H9 (cell line): ENCODE results near the gene ZFPM1. TPM values are rescaled to one million over a fixed set of nuclear protein-coding genes. Genes with fewer than 3 reads are reported as not detected.

ENCODE experiments used
- DNase-seq: peaks from one replicate; pipeline ENCODE4 v3.0.0-alpha.2; 2017
- H2AFZ ChIP-seq: one replicate; pipeline ENCODE4 v1.6.1; 2013; ENCODE audit warnings: mild to moderate bottlenecking, low read length, control low read depth, moderate library complexity
- H2AK5ac ChIP-seq: 2 replicates; pipeline ENCODE4 v1.6.1; 2013; ENCODE audit warnings: low read length, control low read depth, mixed read lengths; ENCODE audit not compliant: insufficient read length
- H2BK120ac ChIP-seq: one replicate; pipeline ENCODE4 v1.6.1; 2013; ENCODE audit warnings: low read depth, mild to moderate bottlenecking, low read length, control low read depth, inconsistent platforms; ENCODE audit not compliant: poor library complexity, severe bottlenecking
- H2BK12ac ChIP-seq: 2 replicates; pipeline ENCODE4 v1.6.1; 2013; ENCODE audit warnings: low read length, control low read depth, mixed read lengths, low read depth; ENCODE audit not compliant: insufficient read length
- H2BK15ac ChIP-seq: 2 replicates; pipeline ENCODE4 v1.6.1; 2013; ENCODE audit warnings: low read depth, low read length, control low read depth
- H2BK20ac ChIP-seq: one replicate; pipeline ENCODE4 v1.6.1; 2013; ENCODE audit warnings: low read depth, mild to moderate bottlenecking, low read length, control low read depth, inconsistent platforms; ENCODE audit not compliant: poor library complexity, severe bottlenecking
- H2BK5ac ChIP-seq: 2 replicates; pipeline ENCODE4 v1.6.1; 2013; ENCODE audit warnings: low read length, control low read depth, mixed read lengths; ENCODE audit not compliant: insufficient read length
- H3K14ac ChIP-seq: 2 replicates; pipeline ENCODE4 v1.6.1; 2013; ENCODE audit warnings: low read length, control low read depth; ENCODE audit not compliant: insufficient read depth
- H3K18ac ChIP-seq: 2 replicates; pipeline ENCODE4 v1.6.1; 2013; ENCODE audit warnings: low read depth, mild to moderate bottlenecking, mixed read lengths, low read length, control low read depth; ENCODE audit not compliant: insufficient read length
- H3K23ac ChIP-seq: 2 replicates; pipeline ENCODE4 v1.6.1; 2013; ENCODE audit warnings: low read length, control low read depth, mixed read lengths, low read depth; ENCODE audit not compliant: insufficient read length
- H3K23me2 ChIP-seq: 2 replicates; pipeline ENCODE4 v1.6.1; 2013; ENCODE audit warnings: low read depth, mild to moderate bottlenecking, mixed read lengths, low read length, control low read depth; ENCODE audit not compliant: insufficient read length, poor library complexity, severe bottlenecking
- H3K27ac ChIP-seq: 2 replicates; pipeline ENCODE4 v1.5.1; 2013; ENCODE audit warnings: low read length, control low read depth, mixed read lengths, low read depth; ENCODE audit not compliant: insufficient read length
- H3K27me3 ChIP-seq: 2 replicates; pipeline ENCODE4 v1.6.1; 2013; ENCODE audit warnings: low read length, control low read depth, inconsistent platforms; ENCODE audit not compliant: insufficient read depth
- H3K4ac ChIP-seq: 2 replicates; pipeline ENCODE4 v1.6.1; 2013; ENCODE audit warnings: low read depth, mild to moderate bottlenecking, control low read depth, inconsistent platforms, low read length, moderate library complexity
- H3K4me1 ChIP-seq: 2 replicates; pipeline ENCODE4 v1.6.1; 2013; ENCODE audit warnings: low read length, control low read depth, inconsistent platforms; ENCODE audit not compliant: insufficient read depth
- H3K4me2 ChIP-seq: 2 replicates; pipeline ENCODE4 v1.6.1; 2013; ENCODE audit warnings: low read length, control low read depth, mixed read lengths; ENCODE audit not compliant: insufficient read length, insufficient read depth
- H3K56ac ChIP-seq: 2 replicates; pipeline ENCODE4 v1.6.1; 2013; ENCODE audit warnings: low read depth, mild to moderate bottlenecking, mixed read lengths, low read length, control low read depth; ENCODE audit not compliant: insufficient read length
- H3K79me1 ChIP-seq: 2 replicates; pipeline ENCODE4 v1.6.1; 2013; ENCODE audit warnings: low read depth, mild to moderate bottlenecking, moderate library complexity, low read length, control low read depth, inconsistent platforms; ENCODE audit not compliant: insufficient read depth, poor library complexity, severe bottlenecking
- H3K79me2 ChIP-seq: 2 replicates; pipeline ENCODE4 v1.6.1; 2013; ENCODE audit warnings: low read length, control low read depth, inconsistent platforms; ENCODE audit not compliant: insufficient read depth
- H3K9ac ChIP-seq: 2 replicates; pipeline ENCODE4 v1.6.1; 2013; ENCODE audit warnings: low read length, control low read depth, mixed read lengths; ENCODE audit not compliant: insufficient read length; ENCODE audit errors: extremely low read depth
- H3K9me3 ChIP-seq: one replicate; pipeline ENCODE4 v1.6.1; 2013; ENCODE audit warnings: low read depth, low read length, inconsistent platforms; ENCODE audit not compliant: control insufficient read depth
- H3T11ph ChIP-seq: one replicate; pipeline ENCODE4 v1.6.1; 2013; ENCODE audit warnings: mild to moderate bottlenecking, low read length, control low read depth, inconsistent platforms
- H4K20me1 ChIP-seq: one replicate; pipeline ENCODE4 v1.6.1; 2013; ENCODE audit not compliant: control insufficient read depth, insufficient read length, insufficient read depth
- H4K5ac ChIP-seq: 2 replicates; pipeline ENCODE4 v1.6.1; 2013; ENCODE audit warnings: low read depth, mild to moderate bottlenecking, mixed read lengths, low read length, control low read depth; ENCODE audit not compliant: insufficient read length
- H4K8ac ChIP-seq: replicated peaks from 2 replicates; pipeline ENCODE4 v1.6.1; 2013; ENCODE audit warnings: low read length, control low read depth, mixed read lengths, low read depth; ENCODE audit not compliant: insufficient read length
- H4K91ac ChIP-seq: 2 replicates; pipeline ENCODE4 v1.6.1; 2013; ENCODE audit warnings: low read depth, mild to moderate bottlenecking, moderate library complexity, mixed read lengths, low read length, control low read depth; ENCODE audit not compliant: insufficient read length
- H3K27ac Mint-ChIP-seq, 3 experiments: 2 replicates in 2 of 3; 3 replicates in 1 of 3; pipeline ENCODE4 v1.8.0; 2020 to 2021; ENCODE audit warnings: mixed read lengths in 3 of 3, mild to moderate bottlenecking in 1 of 3, moderate library complexity in 1 of 3
- H3K27me3 Mint-ChIP-seq: 2 replicates; pipeline ENCODE4 v1.8.0; 2021; ENCODE audit warnings: low read depth, mild to moderate bottlenecking, moderate library complexity, mixed read lengths
- H3K36me3 Mint-ChIP-seq, 3 experiments: 2 replicates in 2 of 3; 3 replicates in 1 of 3; pipeline ENCODE4 v1.8.0; 2020 to 2021; ENCODE audit warnings: low read depth in 3 of 3, mixed read lengths in 3 of 3; ENCODE audit not compliant: insufficient read depth in 1 of 3
- H3K4me1 Mint-ChIP-seq, 2 experiments: 2 replicates each; pipeline ENCODE4 v1.8.0; 2020; ENCODE audit warnings: mixed read lengths in 2 of 2
- H3K4me3 Mint-ChIP-seq, 2 experiments: 2 replicates in 1 of 2; 3 replicates in 1 of 2; pipeline ENCODE4 v1.8.0; 2020 to 2021; ENCODE audit warnings: mild to moderate bottlenecking in 2 of 2, mixed read lengths in 2 of 2, moderate library complexity in 1 of 2
- H3K9me3 Mint-ChIP-seq, 2 experiments: 2 replicates in 1 of 2; 3 replicates in 1 of 2; pipeline ENCODE4 v1.8.0; 2020; ENCODE audit warnings: mild to moderate bottlenecking in 2 of 2, mixed read lengths in 2 of 2, moderate library complexity in 1 of 2
- total RNA-seq: library from RNA; stranded (reverse); gene quantifications from 2 replicates; pipeline ENCODE4 v1.2.1, GENCODE V29; 2021
- TF ChIP-seq, protein P1 (sequence below): fragments of 200-600 bp; sonication (generic); conservative IDR thresholded peaks from 3 replicates; pipeline ENCODE4 v1.8.0; 2021; ENCODE audit warnings: antibody characterized with exemption, mild to moderate bottlenecking

ZFPM1 gene
- total RNA-seq, 1 experiment from 2014 or later = 3.6 TPM

DNA sequence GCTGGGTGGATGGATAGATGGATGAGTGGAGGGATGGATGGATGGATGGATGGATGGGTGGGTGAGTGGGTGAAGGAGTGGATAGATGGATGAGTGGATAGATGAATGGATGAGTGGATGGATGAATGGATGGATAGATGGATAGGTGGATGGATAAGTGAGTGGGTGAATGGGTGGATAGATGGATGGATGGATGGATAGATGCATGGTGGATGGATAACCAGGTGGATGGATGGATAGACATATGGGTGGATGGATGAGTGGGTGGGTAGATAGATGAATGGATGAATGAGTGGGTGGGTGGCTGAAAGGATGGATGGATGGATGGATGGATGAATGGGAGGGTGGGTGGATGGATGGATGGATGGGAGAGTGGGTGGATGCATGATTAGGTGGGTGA, 66.2 kb downstream of the ZFPM1 start:
- Histone ChIP-seq H2BK5ac (no peak overlapping the region), H2BK120ac (no peak overlapping the region), H2BK12ac (no peak overlapping the region), H2BK20ac (no peak overlapping the region), H3T11ph (no peak overlapping the region), H4K5ac (no peak overlapping the region), H2AK5ac (no peak overlapping the region), H3K23ac (no peak overlapping the region), H3K79me2 (no peaks in the 10 kb centered on the region), H3K27me3 (no peaks in the 10 kb centered on the region), H2BK15ac (no peak overlapping the region), H3K23me2 (no peaks in the 10 kb centered on the region), H3K9ac (no peak overlapping the region), H3K14ac (no peak overlapping the region), H3K4me2 (no peak overlapping the region), H4K20me1 (no peaks in the 10 kb centered on the region), H3K27ac (no peak overlapping the region), H4K8ac (no peak overlapping the region), H3K18ac (no peak overlapping the region), H3K4ac (no peak overlapping the region), H3K56ac (no peak overlapping the region), H3K9me3 (no peaks in the 10 kb centered on the region), H3K4me1 (no peaks in the 10 kb centered on the region), H4K91ac (no peak overlapping the region), H2AFZ (no peak overlapping the region), H3K79me1 (no peaks in the 10 kb centered on the region)
- TF ChIP-seq, protein P1, sequence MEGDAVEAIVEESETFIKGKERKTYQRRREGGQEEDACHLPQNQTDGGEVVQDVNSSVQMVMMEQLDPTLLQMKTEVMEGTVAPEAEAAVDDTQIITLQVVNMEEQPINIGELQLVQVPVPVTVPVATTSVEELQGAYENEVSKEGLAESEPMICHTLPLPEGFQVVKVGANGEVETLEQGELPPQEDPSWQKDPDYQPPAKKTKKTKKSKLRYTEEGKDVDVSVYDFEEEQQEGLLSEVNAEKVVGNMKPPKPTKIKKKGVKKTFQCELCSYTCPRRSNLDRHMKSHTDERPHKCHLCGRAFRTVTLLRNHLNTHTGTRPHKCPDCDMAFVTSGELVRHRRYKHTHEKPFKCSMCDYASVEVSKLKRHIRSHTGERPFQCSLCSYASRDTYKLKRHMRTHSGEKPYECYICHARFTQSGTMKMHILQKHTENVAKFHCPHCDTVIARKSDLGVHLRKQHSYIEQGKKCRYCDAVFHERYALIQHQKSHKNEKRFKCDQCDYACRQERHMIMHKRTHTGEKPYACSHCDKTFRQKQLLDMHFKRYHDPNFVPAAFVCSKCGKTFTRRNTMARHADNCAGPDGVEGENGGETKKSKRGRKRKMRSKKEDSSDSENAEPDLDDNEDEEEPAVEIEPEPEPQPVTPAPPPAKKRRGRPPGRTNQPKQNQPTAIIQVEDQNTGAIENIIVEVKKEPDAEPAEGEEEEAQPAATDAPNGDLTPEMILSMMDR = no peak
- Mint-ChIP-seq H3K27me3 (peaks cover 8% of the 10 kb centered on the region), H3K27ac (no peak overlapping the region), H3K4me3 (no peak overlapping the region), H3K36me3 (peaks cover 13 to 20% (median 16%) of the 10 kb centered on the region in 3 experiments; a peak in 5 of 7 replicates), H3K9me3 (peaks cover 10 to 24% of the 10 kb centered on the region in 2 experiments; a peak in 3 of 5 replicates), H3K4me1 (peaks cover 3 to 7% of the 10 kb centered on the region in 2 experiments; a peak in 3 of 4 replicates)
- no peak for DNase-seq
